ENCODE data around the gene DCUN1D2.
"Not testable (repeated sequence)": the region's sequence is repeated elsewhere in the genome, so short reads cannot be mapped to it uniquely, and the experiment has no call there.

- TF ChIP-seq, protein P1, sequence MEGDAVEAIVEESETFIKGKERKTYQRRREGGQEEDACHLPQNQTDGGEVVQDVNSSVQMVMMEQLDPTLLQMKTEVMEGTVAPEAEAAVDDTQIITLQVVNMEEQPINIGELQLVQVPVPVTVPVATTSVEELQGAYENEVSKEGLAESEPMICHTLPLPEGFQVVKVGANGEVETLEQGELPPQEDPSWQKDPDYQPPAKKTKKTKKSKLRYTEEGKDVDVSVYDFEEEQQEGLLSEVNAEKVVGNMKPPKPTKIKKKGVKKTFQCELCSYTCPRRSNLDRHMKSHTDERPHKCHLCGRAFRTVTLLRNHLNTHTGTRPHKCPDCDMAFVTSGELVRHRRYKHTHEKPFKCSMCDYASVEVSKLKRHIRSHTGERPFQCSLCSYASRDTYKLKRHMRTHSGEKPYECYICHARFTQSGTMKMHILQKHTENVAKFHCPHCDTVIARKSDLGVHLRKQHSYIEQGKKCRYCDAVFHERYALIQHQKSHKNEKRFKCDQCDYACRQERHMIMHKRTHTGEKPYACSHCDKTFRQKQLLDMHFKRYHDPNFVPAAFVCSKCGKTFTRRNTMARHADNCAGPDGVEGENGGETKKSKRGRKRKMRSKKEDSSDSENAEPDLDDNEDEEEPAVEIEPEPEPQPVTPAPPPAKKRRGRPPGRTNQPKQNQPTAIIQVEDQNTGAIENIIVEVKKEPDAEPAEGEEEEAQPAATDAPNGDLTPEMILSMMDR (IDR thresholded peaks at IDR 0.05 in 2 of 3, conservative IDR thresholded peaks at IDR 0.05 in 1 of 3; ENCODE audit: control insufficient read depth in 2 of 3, extremely low read depth in 1 of 3, insufficient read depth in 1 of 3, low read depth in 3 of 3, low read length in 3 of 3) = not testable (repeated sequence)
- not testable (repeated sequence) for TF ChIP-seq POLR2A (IDR thresholded peaks at IDR 0.05; ENCODE audit: low read depth, low read length); SMAD1 (IDR thresholded peaks at IDR 0.05; ENCODE audit: low read depth, partially characterized antibody); MTA3 (IDR thresholded peaks at IDR 0.05; ENCODE audit: borderline replicate concordance, low read length); RELA (IDR thresholded peaks at IDR 0.05; ENCODE audit: borderline replicate concordance, partially characterized antibody); CHD2 (IDR thresholded peaks at IDR 0.05; ENCODE audit: borderline replicate concordance, low read depth, low read length); RCOR1 (conservative IDR thresholded peaks at IDR 0.05; ENCODE audit: low read depth, low read length); NBN (IDR thresholded peaks at IDR 0.05); HDAC2 (IDR thresholded peaks at IDR 0.05); NR2C1 (IDR thresholded peaks at IDR 0.05); SP1 (IDR thresholded peaks at IDR 0.05; ENCODE audit: low read depth, low read length); GATAD2B (conservative IDR thresholded peaks at IDR 0.05; ENCODE audit: low read depth)
These were observed 31.9 kb upstream of the DCUN1D2 start for GRCh38 chr13:113522438-113522837.
